HepG2 (cell line): ENCODE data around the gene MRPL2. TPM values are rescaled to one million over a fixed set of nuclear protein-coding genes. Genes with fewer than 3 reads are reported as not detected.
A peak's percentile ranks its signal among the peaks of the same experiment; 100 is the strongest.

ENCODE experiments used
- BHLHE40 ChIP-seq: IDR thresholded peaks from 2 replicates; pipeline ENCODE4 v1.6.1; 2011; ENCODE audit warnings: low read length, improper control_type of control experiment
- CCAR2 ChIP-seq: fragments of 200-400 bp; formaldehyde crosslinking; optimal IDR thresholded peaks from 2 replicates; pipeline ENCODE3; 2018; ENCODE audit warnings: low read depth, mild to moderate bottlenecking, low read length, moderate library complexity
- FOXP1 ChIP-seq, 2 experiments: fragments of 450-650 bp in 1 of 2; IDR thresholded peaks; 2 replicates each; pipeline ENCODE4 v1.6.1; 2017 to 2018; ENCODE audit warnings: antibody characterized with exemption in 1 of 2
- GATAD1 ChIP-seq: IDR thresholded peaks from 2 replicates; pipeline ENCODE4 v1.6.1; 2016; ENCODE audit warnings: missing genetic modification reagents, missing compliant biosample characterization
- KDM3A ChIP-seq: IDR thresholded peaks from 2 replicates; pipeline ENCODE4 v1.6.1; 2018; ENCODE audit warnings: low read depth, missing compliant biosample characterization
- MIER2 ChIP-seq: IDR thresholded peaks from 2 replicates; pipeline ENCODE4 v1.6.1; 2016; ENCODE audit warnings: missing biosample characterization, missing genetic modification reagents
- MTF2 ChIP-seq: sonication (generic); formaldehyde crosslinking; IDR thresholded peaks from 2 replicates; pipeline ENCODE4 v1.5.0; 2020; ENCODE audit warnings: missing genetic modification reagents, borderline replicate concordance
- NFKBIZ ChIP-seq: IDR thresholded peaks from 2 replicates; pipeline ENCODE4 v1.6.1; 2018; ENCODE audit warnings: missing genetic modification reagents, missing compliant biosample characterization
- SMAD9 ChIP-seq: sonication (generic); formaldehyde crosslinking; IDR thresholded peaks from 2 replicates; pipeline ENCODE4 v1.5.1; 2020; ENCODE audit warnings: mild to moderate bottlenecking, missing genetic modification reagents
- ZFP1 ChIP-seq: IDR thresholded peaks from 2 replicates; pipeline ENCODE4 v1.6.1; 2016
- ZNF225 ChIP-seq: sonication (generic); formaldehyde crosslinking; IDR thresholded peaks from 2 replicates; pipeline ENCODE4 v1.4.0; 2020; ENCODE audit warnings: mild to moderate bottlenecking, missing genetic modification reagents
- ZNF256 ChIP-seq: sonication (generic); formaldehyde crosslinking; conservative IDR thresholded peaks from 2 replicates; pipeline ENCODE4 v1.4.0; 2020; ENCODE audit warnings: missing genetic modification reagents
- ZNF274 ChIP-seq: sonication (generic); formaldehyde crosslinking; IDR thresholded peaks from 2 replicates; pipeline ENCODE4 v1.5.1; 2020; ENCODE audit warnings: mild to moderate bottlenecking, missing genetic modification reagents
- ZNF354B ChIP-seq: sonication (generic); formaldehyde crosslinking; IDR thresholded peaks from 2 replicates; pipeline ENCODE4 v1.8.0; 2022; ENCODE audit warnings: mild to moderate bottlenecking, missing genetic modification reagents
- ZNF788 ChIP-seq: sonication (generic); formaldehyde crosslinking; IDR thresholded peaks from 2 replicates; pipeline ENCODE4 v1.5.0; 2020; ENCODE audit warnings: mild to moderate bottlenecking, missing genetic modification reagents, borderline replicate concordance
- polyA plus RNA-seq, 8 experiments: library from polyadenylated mRNA; depleted of rRNA in 3 of 8; stranded (reverse) in 7 of 8; unstranded in 1 of 8; fragments of >200 nt; fragmentation: Illumina TruSeq in 4 of 8; extraction: Trizol in 4 of 8; gene quantifications; 2 replicates each; pipeline versions ENCODE4 v1.2.1 to v1.2.3, GENCODE V29; 2011 to 2016; ENCODE audit warnings: low read depth in 4 of 8, missing spikeins in 1 of 8, mixed read lengths in 1 of 8; ENCODE audit not compliant: insufficient read depth in 1 of 8
- total RNA-seq, 5 experiments: library from RNA; depleted of rRNA; stranded (reverse); fragments of >200 nt; fragmentation: Illumina TruSeq; extraction: Trizol; gene quantifications; 2 replicates each; pipeline ENCODE4 v1.2.3, GENCODE V29; 2016; ENCODE audit warnings: low read depth in 1 of 5
- TF ChIP-seq, protein P1 (sequence below): sonication (generic); formaldehyde crosslinking; IDR thresholded peaks from 2 replicates; pipeline ENCODE4 v1.4.0; 2020; ENCODE audit warnings: mild to moderate bottlenecking, missing genetic modification reagents
- TF ChIP-seq, protein P2 (sequence below): IDR thresholded peaks from 2 replicates; pipeline ENCODE4 v1.6.1; 2016; ENCODE audit warnings: mild to moderate bottlenecking
- TF ChIP-seq, protein P3 (sequence below): sonication (generic); formaldehyde crosslinking; IDR thresholded peaks from 2 replicates; pipeline ENCODE4 v1.8.0; 2022; ENCODE audit warnings: missing genetic modification reagents, mild to moderate bottlenecking, moderate library complexity, borderline replicate concordance
- TF ChIP-seq, protein P4 (sequence below): IDR thresholded peaks from 2 replicates; pipeline ENCODE4 v1.6.1; 2016; ENCODE audit warnings: missing compliant biosample characterization, missing genetic modification reagents, borderline replicate concordance
- TF ChIP-seq, protein P5 (sequence below): sonication (generic); formaldehyde crosslinking; conservative IDR thresholded peaks from 2 replicates; pipeline ENCODE4 v1.5.0; 2020; ENCODE audit warnings: missing genetic modification reagents

Gene MRPL2
- total and polyA plus RNA-seq, 2 of the 13 experiments (the other 11 are each of a cell fraction or from before 2014, with no cell fraction given) = 56.8 to 65.6 TPM

DNA sequence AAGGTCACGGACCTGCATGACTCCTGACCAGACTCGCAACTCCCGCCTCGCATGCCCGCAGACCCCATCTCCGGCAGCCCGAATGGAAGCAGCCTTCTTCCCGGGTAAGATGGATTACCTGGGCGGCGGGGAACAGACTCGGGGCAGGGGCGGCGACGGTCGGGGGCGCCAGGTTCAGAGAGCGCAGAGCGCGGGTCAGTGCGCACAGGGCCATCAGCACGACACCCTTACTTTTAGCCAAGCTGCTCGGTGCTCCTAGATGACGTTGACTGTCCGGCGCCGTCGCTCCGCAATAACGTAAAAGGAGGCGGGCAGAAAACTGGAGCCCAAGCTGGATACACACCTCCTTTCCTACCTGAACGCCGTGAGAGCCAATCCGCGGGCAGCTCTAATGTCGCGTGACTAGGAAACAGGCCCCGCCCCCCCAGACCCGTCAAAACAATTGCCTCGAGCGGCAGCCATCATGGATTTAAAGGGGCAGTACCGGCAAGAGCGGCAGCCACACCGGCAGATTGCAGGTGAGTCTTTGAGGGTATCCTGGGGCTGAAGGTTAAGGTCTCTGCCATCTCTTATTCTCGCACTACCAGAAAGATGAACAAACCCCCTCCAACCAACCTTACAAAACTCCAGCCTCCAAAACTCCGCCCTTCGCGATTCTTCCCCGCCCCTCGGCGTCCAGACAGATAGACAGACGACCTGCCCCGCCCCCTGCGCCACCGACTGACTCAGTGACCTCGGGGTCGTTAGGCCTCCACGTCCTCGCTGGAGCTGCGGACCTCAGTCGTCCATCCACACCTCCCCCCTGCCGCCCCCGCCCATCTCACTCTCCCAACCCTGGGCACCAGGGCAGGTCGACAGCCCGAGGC lies at the start of gene MRPL2, which contains the start of gene KLC4 (continued):
- TF ChIP-seq BHLHE40 = peak; percentile 82
- TF ChIP-seq, protein P1, sequence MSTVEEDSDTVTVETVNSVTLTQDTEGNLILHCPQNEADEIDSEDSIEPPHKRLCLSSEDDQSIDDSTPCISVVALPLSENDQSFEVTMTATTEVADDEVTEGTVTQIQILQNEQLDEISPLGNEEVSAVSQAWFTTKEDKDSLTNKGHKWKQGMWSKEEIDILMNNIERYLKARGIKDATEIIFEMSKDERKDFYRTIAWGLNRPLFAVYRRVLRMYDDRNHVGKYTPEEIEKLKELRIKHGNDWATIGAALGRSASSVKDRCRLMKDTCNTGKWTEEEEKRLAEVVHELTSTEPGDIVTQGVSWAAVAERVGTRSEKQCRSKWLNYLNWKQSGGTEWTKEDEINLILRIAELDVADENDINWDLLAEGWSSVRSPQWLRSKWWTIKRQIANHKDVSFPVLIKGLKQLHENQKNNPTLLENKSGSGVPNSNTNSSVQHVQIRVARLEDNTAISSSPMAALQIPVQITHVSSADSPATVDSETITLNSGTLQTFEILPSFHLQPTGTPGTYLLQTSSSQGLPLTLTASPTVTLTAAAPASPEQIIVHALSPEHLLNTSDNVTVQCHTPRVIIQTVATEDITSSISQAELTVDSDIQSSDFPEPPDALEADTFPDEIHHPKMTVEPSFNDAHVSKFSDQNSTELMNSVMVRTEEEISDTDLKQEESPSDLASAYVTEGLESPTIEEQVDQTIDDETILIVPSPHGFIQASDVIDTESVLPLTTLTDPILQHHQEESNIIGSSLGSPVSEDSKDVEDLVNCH (CRISPR knock-in tag) = no peak
- TF ChIP-seq ZNF274 (CRISPR knock-in tag) = peak; percentile 80; the same call in 1 of the 2 replicates
- TF ChIP-seq, protein P2, sequence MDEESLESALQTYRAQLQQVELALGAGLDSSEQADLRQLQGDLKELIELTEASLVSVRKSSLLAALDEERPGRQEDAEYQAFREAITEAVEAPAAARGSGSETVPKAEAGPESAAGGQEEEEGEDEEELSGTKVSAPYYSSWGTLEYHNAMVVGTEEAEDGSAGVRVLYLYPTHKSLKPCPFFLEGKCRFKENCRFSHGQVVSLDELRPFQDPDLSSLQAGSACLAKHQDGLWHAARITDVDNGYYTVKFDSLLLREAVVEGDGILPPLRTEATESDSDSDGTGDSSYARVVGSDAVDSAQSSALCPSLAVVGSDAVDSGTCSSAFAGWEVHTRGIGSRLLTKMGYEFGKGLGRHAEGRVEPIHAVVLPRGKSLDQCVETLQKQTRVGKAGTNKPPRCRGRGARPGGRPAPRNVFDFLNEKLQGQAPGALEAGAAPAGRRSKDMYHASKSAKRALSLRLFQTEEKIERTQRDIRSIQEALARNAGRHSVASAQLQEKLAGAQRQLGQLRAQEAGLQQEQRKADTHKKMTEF = peak; percentile 59
- peak; percentile 75; the same call in 1 of the 2 replicates for TF ChIP-seq ZNF225 (CRISPR knock-in tag)
- peak; percentile 83; the same call in 1 of the 2 replicates for TF ChIP-seq SMAD9
- TF ChIP-seq ZNF788 = peak; percentile 72; the same call in 1 of the 2 replicates
- TF ChIP-seq MIER2 = 0 out of 2 replicates have a peak, but pooled peaks have one; percentile 8
- no peak for TF ChIP-seq ZNF256 (CRISPR knock-in tag)
- TF ChIP-seq ZNF354B (CRISPR knock-in tag) = no peak
- TF ChIP-seq, protein P3, sequence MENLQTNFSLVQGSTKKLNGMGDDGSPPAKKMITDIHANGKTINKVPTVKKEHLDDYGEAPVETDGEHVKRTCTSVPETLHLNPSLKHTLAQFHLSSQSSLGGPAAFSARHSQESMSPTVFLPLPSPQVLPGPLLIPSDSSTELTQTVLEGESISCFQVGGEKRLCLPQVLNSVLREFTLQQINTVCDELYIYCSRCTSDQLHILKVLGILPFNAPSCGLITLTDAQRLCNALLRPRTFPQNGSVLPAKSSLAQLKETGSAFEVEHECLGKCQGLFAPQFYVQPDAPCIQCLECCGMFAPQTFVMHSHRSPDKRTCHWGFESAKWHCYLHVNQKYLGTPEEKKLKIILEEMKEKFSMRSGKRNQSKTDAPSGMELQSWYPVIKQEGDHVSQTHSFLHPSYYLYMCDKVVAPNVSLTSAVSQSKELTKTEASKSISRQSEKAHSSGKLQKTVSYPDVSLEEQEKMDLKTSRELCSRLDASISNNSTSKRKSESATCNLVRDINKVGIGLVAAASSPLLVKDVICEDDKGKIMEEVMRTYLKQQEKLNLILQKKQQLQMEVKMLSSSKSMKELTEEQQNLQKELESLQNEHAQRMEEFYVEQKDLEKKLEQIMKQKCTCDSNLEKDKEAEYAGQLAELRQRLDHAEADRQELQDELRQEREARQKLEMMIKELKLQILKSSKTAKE = peak; percentile 72
- TF ChIP-seq GATAD1 = peak; percentile 99
- TF ChIP-seq NFKBIZ = 0 out of 2 replicates have a peak, but pooled peaks have one; percentile 39
- no peak for TF ChIP-seq MTF2 (CRISPR knock-in tag)
- no peak for TF ChIP-seq CCAR2
- no peak for TF ChIP-seq FOXP1 (IDR thresholded peaks at IDR 0.05)
- TF ChIP-seq FOXP1 (CRISPR knock-in tag; IDR thresholded peaks at IDR 0.05) = peak; percentile 38; the same call in 1 of the 2 replicates
- no peak; the same call in 1 of the 2 replicates for TF ChIP-seq KDM3A (CRISPR knock-in tag)
- 0 out of 2 replicates have a peak, but pooled peaks have one; percentile 14 for TF ChIP-seq ZFP1 (CRISPR knock-in tag)
- TF ChIP-seq, protein P4, sequence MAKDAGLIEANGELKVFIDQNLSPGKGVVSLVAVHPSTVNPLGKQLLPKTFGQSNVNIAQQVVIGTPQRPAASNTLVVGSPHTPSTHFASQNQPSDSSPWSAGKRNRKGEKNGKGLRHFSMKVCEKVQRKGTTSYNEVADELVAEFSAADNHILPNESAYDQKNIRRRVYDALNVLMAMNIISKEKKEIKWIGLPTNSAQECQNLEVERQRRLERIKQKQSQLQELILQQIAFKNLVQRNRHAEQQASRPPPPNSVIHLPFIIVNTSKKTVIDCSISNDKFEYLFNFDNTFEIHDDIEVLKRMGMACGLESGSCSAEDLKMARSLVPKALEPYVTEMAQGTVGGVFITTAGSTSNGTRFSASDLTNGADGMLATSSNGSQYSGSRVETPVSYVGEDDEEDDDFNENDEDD (CRISPR knock-in tag) = peak; percentile 66; the same call in 1 of the 2 replicates
- TF ChIP-seq, protein P5, sequence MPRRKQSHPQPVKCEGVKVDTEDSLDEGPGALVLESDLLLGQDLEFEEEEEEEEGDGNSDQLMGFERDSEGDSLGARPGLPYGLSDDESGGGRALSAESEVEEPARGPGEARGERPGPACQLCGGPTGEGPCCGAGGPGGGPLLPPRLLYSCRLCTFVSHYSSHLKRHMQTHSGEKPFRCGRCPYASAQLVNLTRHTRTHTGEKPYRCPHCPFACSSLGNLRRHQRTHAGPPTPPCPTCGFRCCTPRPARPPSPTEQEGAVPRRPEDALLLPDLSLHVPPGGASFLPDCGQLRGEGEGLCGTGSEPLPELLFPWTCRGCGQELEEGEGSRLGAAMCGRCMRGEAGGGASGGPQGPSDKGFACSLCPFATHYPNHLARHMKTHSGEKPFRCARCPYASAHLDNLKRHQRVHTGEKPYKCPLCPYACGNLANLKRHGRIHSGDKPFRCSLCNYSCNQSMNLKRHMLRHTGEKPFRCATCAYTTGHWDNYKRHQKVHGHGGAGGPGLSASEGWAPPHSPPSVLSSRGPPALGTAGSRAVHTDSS (CRISPR knock-in tag) = no peak
